ENCODE data around the gene VDR. TPM values are rescaled to one million over a fixed set of nuclear protein-coding genes. Genes with fewer than 3 reads are reported as not detected.

The VDR gene
- total RNA-seq, 1 experiment from 2014 or later: not detected

GRCh38 chr12:47938594-47938993 lies 33.8 kb upstream of the VDR start:
- Histone ChIP-seq H3K36me3 (ENCODE audit: insufficient read depth, low read length) (no peaks in the 10 kb centered on the region), H4K20me1 (ENCODE audit: insufficient read depth, low read depth, low read length) (no peaks in the 10 kb centered on the region), H3K27ac (ENCODE audit: low read length) (no peak overlapping the region), H3K4me2 (ENCODE audit: low read depth, low read length, poor library complexity, severe bottlenecking) (no peak overlapping the region), H3K4me1 (ENCODE audit: low read length) (peaks cover 5% of the 10 kb centered on the region), H3K9me3 (ENCODE audit: low read length) (no peaks in the 10 kb centered on the region), H3K9me2 (replicated peaks; ENCODE audit: insufficient read depth, low read length) (no peaks in the 10 kb centered on the region), H2AFZ (ENCODE audit: low read length) (no peak overlapping the region), H3K9ac (ENCODE audit: low read length) (no peak overlapping the region), H3K79me2 (ENCODE audit: low read length) (no peaks in the 10 kb centered on the region), H3K27me3 (ENCODE audit: low read length) (no peaks in the 10 kb centered on the region), H3K4me3 (ENCODE audit: low read length) (no peak overlapping the region)
- DNase-seq: no peak

GRCh38 chr12:47938093-47938492 lies 33.3 kb upstream of the VDR start:
- no peak overlapping the region for H2AFZ ChIP-seq (ENCODE audit: low read length)
- H3K9ac ChIP-seq (ENCODE audit: low read length): no peak overlapping the region
- no peak overlapping the region for H3K27ac ChIP-seq (ENCODE audit: low read length)
- no peak overlapping the region for H3K4me2 ChIP-seq (ENCODE audit: low read depth, low read length, poor library complexity, severe bottlenecking)
- H3K36me3 ChIP-seq (ENCODE audit: insufficient read depth, low read length): no peaks in the 10 kb centered on the region
- H3K27me3 ChIP-seq (ENCODE audit: low read length): no peaks in the 10 kb centered on the region
- H3K9me3 ChIP-seq (ENCODE audit: low read length): no peaks in the 10 kb centered on the region
- H3K9me2 ChIP-seq (replicated peaks; ENCODE audit: insufficient read depth, low read length): no peaks in the 10 kb centered on the region
- H3K79me2 ChIP-seq (ENCODE audit: low read length): no peaks in the 10 kb centered on the region
- no peaks in the 10 kb centered on the region for H4K20me1 ChIP-seq (ENCODE audit: insufficient read depth, low read depth, low read length)
- DNase-seq: no peak
- peaks cover 5% of the 10 kb centered on the region for H3K4me1 ChIP-seq (ENCODE audit: low read length)
- no peak overlapping the region for H3K4me3 ChIP-seq (ENCODE audit: low read length)

- Histone ChIP-seq H4K20me1 (ENCODE audit: insufficient read depth, low read depth, low read length) (no peaks in the 10 kb centered on the region), H2AFZ (ENCODE audit: low read length) (no peak overlapping the region), H3K4me1 (ENCODE audit: low read length) (no peaks in the 10 kb centered on the region), H3K9me2 (replicated peaks; ENCODE audit: insufficient read depth, low read length) (no peaks in the 10 kb centered on the region), H3K4me3 (ENCODE audit: low read length) (no peak overlapping the region), H3K9ac (ENCODE audit: low read length) (no peak overlapping the region), H3K27me3 (ENCODE audit: low read length) (no peaks in the 10 kb centered on the region), H3K27ac (ENCODE audit: low read length) (no peak overlapping the region), H3K4me2 (ENCODE audit: low read depth, low read length, poor library complexity, severe bottlenecking) (no peak overlapping the region), H3K36me3 (ENCODE audit: insufficient read depth, low read length) (no peaks in the 10 kb centered on the region), H3K9me3 (ENCODE audit: low read length) (no peaks in the 10 kb centered on the region), H3K79me2 (ENCODE audit: low read length) (no peaks in the 10 kb centered on the region)
- no peak for DNase-seq
These were observed 30.4 kb upstream of the VDR start for GRCh38 chr12:47935184-47935583.

- Histone ChIP-seq H3K9ac (ENCODE audit: low read length) (no peak overlapping the region), H3K79me2 (ENCODE audit: low read length) (no peaks in the 10 kb centered on the region), H3K4me1 (ENCODE audit: low read length) (no peaks in the 10 kb centered on the region), H2AFZ (ENCODE audit: low read length) (no peak overlapping the region), H3K9me2 (replicated peaks; ENCODE audit: insufficient read depth, low read length) (no peaks in the 10 kb centered on the region), H3K4me3 (ENCODE audit: low read length) (no peak overlapping the region), H3K27ac (ENCODE audit: low read length) (no peak overlapping the region), H3K9me3 (ENCODE audit: low read length) (no peaks in the 10 kb centered on the region), H3K36me3 (ENCODE audit: insufficient read depth, low read length) (no peaks in the 10 kb centered on the region), H4K20me1 (ENCODE audit: insufficient read depth, low read depth, low read length) (no peaks in the 10 kb centered on the region), H3K4me2 (ENCODE audit: low read depth, low read length, poor library complexity, severe bottlenecking) (no peak overlapping the region), H3K27me3 (ENCODE audit: low read length) (no peaks in the 10 kb centered on the region)
- DNase-seq: no peak
These were observed 26.4 kb upstream of the VDR start for GRCh38 chr12:47931187-47931586.

GRCh38 chr12:47930634-47931033 lies 25.8 kb upstream of the VDR start:
- Histone ChIP-seq H3K4me1 (ENCODE audit: low read length) (no peaks in the 10 kb centered on the region), H3K36me3 (ENCODE audit: insufficient read depth, low read length) (no peaks in the 10 kb centered on the region), H3K27me3 (ENCODE audit: low read length) (no peaks in the 10 kb centered on the region), H3K9ac (ENCODE audit: low read length) (no peak overlapping the region), H3K9me3 (ENCODE audit: low read length) (no peaks in the 10 kb centered on the region), H3K27ac (ENCODE audit: low read length) (no peak overlapping the region), H2AFZ (ENCODE audit: low read length) (no peak overlapping the region), H4K20me1 (ENCODE audit: insufficient read depth, low read depth, low read length) (no peaks in the 10 kb centered on the region), H3K9me2 (replicated peaks; ENCODE audit: insufficient read depth, low read length) (no peaks in the 10 kb centered on the region), H3K79me2 (ENCODE audit: low read length) (no peaks in the 10 kb centered on the region), H3K4me2 (ENCODE audit: low read depth, low read length, poor library complexity, severe bottlenecking) (no peak overlapping the region), H3K4me3 (ENCODE audit: low read length) (no peak overlapping the region)
- no peak for DNase-seq

GRCh38 chr12:47927346-47927745 lies 22.6 kb upstream of the VDR start:
- H3K4me2 ChIP-seq (ENCODE audit: low read depth, low read length, poor library complexity, severe bottlenecking): no peak overlapping the region
- no peak for DNase-seq
- no peaks in the 10 kb centered on the region for H3K4me1 ChIP-seq (ENCODE audit: low read length)
- no peaks in the 10 kb centered on the region for H3K9me3 ChIP-seq (ENCODE audit: low read length)
- no peak overlapping the region for H3K4me3 ChIP-seq (ENCODE audit: low read length)
- H3K9me2 ChIP-seq (replicated peaks; ENCODE audit: insufficient read depth, low read length): no peaks in the 10 kb centered on the region
- H3K9ac ChIP-seq (ENCODE audit: low read length): no peak overlapping the region
- H2AFZ ChIP-seq (ENCODE audit: low read length): no peak overlapping the region
- no peaks in the 10 kb centered on the region for H3K79me2 ChIP-seq (ENCODE audit: low read length)
- no peaks in the 10 kb centered on the region for H3K27me3 ChIP-seq (ENCODE audit: low read length)
- H3K36me3 ChIP-seq (ENCODE audit: insufficient read depth, low read length): no peaks in the 10 kb centered on the region
- H4K20me1 ChIP-seq (ENCODE audit: insufficient read depth, low read depth, low read length): no peaks in the 10 kb centered on the region
- H3K27ac ChIP-seq (ENCODE audit: low read length): no peak overlapping the region

- H3K9me3 ChIP-seq (ENCODE audit: low read length): no peaks in the 10 kb centered on the region
- no peaks in the 10 kb centered on the region for H3K9me2 ChIP-seq (replicated peaks; ENCODE audit: insufficient read depth, low read length)
- no peak overlapping the region for H3K4me2 ChIP-seq (ENCODE audit: low read depth, low read length, poor library complexity, severe bottlenecking)
- H3K4me3 ChIP-seq (ENCODE audit: low read length): no peak overlapping the region
- no peaks in the 10 kb centered on the region for H4K20me1 ChIP-seq (ENCODE audit: insufficient read depth, low read depth, low read length)
- no peak for DNase-seq
- H3K27me3 ChIP-seq (ENCODE audit: low read length): no peaks in the 10 kb centered on the region
- no peaks in the 10 kb centered on the region for H3K79me2 ChIP-seq (ENCODE audit: low read length)
- no peak overlapping the region for H3K9ac ChIP-seq (ENCODE audit: low read length)
- H3K4me1 ChIP-seq (ENCODE audit: low read length): no peaks in the 10 kb centered on the region
- H3K27ac ChIP-seq (ENCODE audit: low read length): no peak overlapping the region
- H2AFZ ChIP-seq (ENCODE audit: low read length): no peak overlapping the region
- H3K36me3 ChIP-seq (ENCODE audit: insufficient read depth, low read length): no peaks in the 10 kb centered on the region
These were observed 17.1 kb upstream of the VDR start for GRCh38 chr12:47921907-47922306.

GRCh38 chr12:47920913-47921312 lies 16.1 kb upstream of the VDR start:
- DNase-seq: no peak
- Histone ChIP-seq H3K9me2 (replicated peaks; ENCODE audit: insufficient read depth, low read length) (no peaks in the 10 kb centered on the region), H3K9ac (ENCODE audit: low read length) (no peak overlapping the region), H3K27ac (ENCODE audit: low read length) (no peak overlapping the region), H2AFZ (ENCODE audit: low read length) (no peak overlapping the region), H3K4me2 (ENCODE audit: low read depth, low read length, poor library complexity, severe bottlenecking) (no peak overlapping the region), H4K20me1 (ENCODE audit: insufficient read depth, low read depth, low read length) (no peaks in the 10 kb centered on the region), H3K79me2 (ENCODE audit: low read length) (no peaks in the 10 kb centered on the region), H3K4me3 (ENCODE audit: low read length) (no peak overlapping the region), H3K27me3 (ENCODE audit: low read length) (no peaks in the 10 kb centered on the region), H3K36me3 (ENCODE audit: insufficient read depth, low read length) (no peaks in the 10 kb centered on the region), H3K9me3 (ENCODE audit: low read length) (no peaks in the 10 kb centered on the region), H3K4me1 (ENCODE audit: low read length) (no peaks in the 10 kb centered on the region)

- DNase-seq: no peak
- H2AFZ ChIP-seq (ENCODE audit: low read length): no peak overlapping the region
- H3K9ac ChIP-seq (ENCODE audit: low read length): no peak overlapping the region
- no peaks in the 10 kb centered on the region for H3K4me1 ChIP-seq (ENCODE audit: low read length)
- no peaks in the 10 kb centered on the region for H3K79me2 ChIP-seq (ENCODE audit: low read length)
- H3K4me2 ChIP-seq (ENCODE audit: low read depth, low read length, poor library complexity, severe bottlenecking): no peak overlapping the region
- H3K27ac ChIP-seq (ENCODE audit: low read length): no peak overlapping the region
- no peaks in the 10 kb centered on the region for H3K9me2 ChIP-seq (replicated peaks; ENCODE audit: insufficient read depth, low read length)
- no peaks in the 10 kb centered on the region for H3K9me3 ChIP-seq (ENCODE audit: low read length)
- no peak overlapping the region for H3K4me3 ChIP-seq (ENCODE audit: low read length)
- no peaks in the 10 kb centered on the region for H4K20me1 ChIP-seq (ENCODE audit: insufficient read depth, low read depth, low read length)
- H3K27me3 ChIP-seq (ENCODE audit: low read length): no peaks in the 10 kb centered on the region
- no peaks in the 10 kb centered on the region for H3K36me3 ChIP-seq (ENCODE audit: insufficient read depth, low read length)
These were observed 8.3 kb upstream of the VDR start for GRCh38 chr12:47913081-47913480.

Data from Karpas-422 (cell line).